Cerebellar nuclear complex (tissue), 1 donor: ENCODE measurements around the gene PRDM15.

ENCODE experiments used
- DNase-seq, 2 experiments: peaks; one replicate each; lab custom pipeline; 2025; lab: John Stamatoyannopoulos, UW

The PRDM15 gene

GRCh38 chr21:41763398-41763931 lies 115.7 kb downstream of the PRDM15 start:
- DNase-seq = no peak

DNA sequence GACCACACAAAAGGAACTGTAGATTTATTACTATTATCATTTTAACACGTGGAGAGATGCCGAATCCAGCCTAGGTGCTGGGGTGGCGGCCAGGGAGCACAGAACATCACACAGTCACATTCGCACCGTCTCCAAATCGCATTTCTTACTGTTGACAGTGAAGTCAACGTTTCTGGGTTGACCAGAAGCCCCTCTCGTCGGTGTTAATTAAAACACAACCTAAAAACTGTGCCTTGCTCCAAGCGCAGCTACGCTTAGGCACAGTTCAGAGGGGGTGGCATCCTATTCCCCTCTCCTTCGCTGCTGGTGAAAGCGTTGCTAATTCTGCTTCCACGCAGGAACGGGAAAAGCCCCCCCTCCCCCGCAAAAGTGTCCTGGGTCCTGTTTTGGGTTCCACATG lies 116.4 kb downstream of the PRDM15 start:
- no peak for DNase-seq

- no peak for DNase-seq
Observed at GRCh38 chr21:41761934-41762635, 117.1 kb downstream of the PRDM15 start.

GRCh38 chr21:41761211-41761933 lies 117.8 kb downstream of the PRDM15 start:
- DNase-seq = no peak

- DNase-seq = no peak
Observed at GRCh38 chr21:41760411-41760810, 118.7 kb downstream of the PRDM15 start.

GRCh38 chr21:41759926-41760325 lies 119.2 kb downstream of the PRDM15 start:
- no peak for DNase-seq

GRCh38 chr21:41759214-41759840 lies 119.8 kb downstream of the PRDM15 start:
- DNase-seq = no peak

DNA sequence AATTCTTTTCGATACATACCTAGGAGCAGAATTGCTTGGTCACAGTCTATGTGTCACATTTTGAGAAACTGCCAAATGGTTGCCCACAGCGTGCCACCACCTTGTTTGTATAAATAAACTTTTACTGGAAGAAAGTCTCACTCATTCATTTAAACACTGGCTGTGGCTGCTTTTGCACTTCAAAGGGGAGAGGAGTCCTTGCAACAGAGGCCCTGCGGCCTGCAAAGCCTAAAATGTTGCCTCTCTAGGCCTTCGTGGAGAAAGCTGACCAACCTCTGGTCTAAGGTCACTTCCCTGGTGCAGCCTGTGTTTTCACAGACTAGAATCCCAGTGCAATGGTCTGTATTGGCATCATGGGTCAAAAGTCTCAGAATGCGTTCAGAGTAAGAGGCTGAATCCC lies 120.6 kb downstream of the PRDM15 start:
- DNase-seq = no peak

- DNase-seq = no peak
Observed at GRCh38 chr21:41755934-41756773, 123.0 kb downstream of the PRDM15 start.

GRCh38 chr21:41755258-41755933 lies 123.7 kb downstream of the PRDM15 start:
- no peak for DNase-seq

- DNase-seq = no peak
Observed at GRCh38 chr21:41754479-41754891, 124.7 kb downstream of the PRDM15 start.

DNA sequence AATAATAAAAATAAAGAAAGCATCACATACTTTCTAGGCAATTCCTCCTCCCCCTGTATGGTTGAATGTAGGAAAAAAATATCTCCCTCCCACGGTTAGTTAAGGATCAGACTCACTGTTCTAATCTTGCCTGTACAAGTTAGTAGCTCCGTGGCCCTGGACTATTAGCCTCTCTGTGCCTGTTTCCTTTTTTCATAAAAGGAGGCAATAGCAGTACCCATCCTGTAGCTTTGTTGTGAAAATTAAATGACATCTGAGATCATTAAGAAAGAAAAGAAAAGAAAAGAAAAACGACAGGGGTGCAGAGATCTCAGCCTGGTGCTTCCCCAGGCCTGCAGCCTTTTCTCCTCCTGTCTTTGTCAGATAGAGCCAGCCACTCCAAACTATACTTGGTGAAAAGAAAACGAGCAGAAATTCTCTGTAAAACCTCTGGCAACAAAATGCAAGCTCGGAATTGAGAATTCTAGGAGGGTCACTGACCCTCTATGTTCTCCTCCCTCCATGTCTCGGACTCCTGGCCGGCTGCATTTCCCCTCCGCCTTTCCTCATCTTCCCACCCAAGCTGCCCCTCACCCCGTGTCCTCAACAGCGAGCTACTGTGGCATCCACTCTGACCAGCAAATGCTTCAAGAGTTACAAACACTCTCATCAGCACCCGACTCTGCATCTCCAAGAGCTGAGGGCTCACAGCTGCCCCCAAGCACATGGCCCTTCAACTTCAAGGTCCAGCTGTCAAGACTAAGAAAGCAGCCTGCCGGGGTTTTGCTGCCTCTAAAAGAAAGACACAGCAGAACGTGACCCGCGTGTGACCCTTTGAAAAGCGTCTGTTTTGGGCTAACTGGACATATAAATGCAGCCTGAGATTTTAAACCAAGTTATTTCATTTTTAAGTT lies 125.9 kb downstream of the PRDM15 start:
- no peak for DNase-seq

DNA sequence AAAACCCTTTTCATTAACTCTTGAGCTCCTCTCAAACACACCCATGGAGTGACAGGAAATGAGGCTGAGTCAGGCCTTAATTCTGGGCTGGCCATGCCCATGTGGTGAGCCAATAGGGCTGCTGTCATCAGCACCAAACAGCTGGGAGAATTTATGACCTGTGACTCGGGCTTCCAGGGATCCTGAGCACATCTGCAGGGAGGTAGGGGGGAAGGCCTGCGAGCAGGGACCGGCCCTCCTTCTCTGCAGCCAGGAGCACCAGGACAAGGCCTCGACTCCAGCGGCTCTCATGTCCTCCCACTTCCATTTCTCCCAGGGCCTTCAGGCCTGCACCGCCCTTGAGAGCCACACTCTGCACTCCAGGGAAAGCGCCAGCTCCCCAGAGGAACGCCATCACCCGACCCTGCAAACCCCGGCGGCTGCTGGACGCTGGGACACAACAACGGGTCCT lies 126.9 kb downstream of the PRDM15 start:
- no peak for DNase-seq

DNA sequence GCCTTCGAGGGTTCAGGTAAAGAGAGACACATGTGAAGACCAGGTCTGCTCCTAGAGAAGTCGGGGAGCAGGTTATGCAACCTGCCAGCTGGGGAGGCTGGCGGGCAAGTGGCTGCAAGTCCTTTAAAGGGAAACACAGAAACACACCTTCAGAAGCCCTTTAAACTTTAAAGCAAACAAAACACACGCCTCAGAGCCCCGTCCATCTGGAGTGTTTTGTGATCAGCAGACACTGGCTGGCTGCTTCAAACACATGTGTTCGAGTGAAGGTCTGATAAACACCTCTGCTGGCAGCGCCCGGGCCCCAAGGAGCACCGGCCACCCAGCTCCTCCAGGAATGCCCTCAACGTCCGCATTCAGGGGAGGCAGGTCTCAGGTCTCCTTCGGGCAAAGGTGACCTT lies 127.5 kb downstream of the PRDM15 start:
- DNase-seq = no peak

DNA sequence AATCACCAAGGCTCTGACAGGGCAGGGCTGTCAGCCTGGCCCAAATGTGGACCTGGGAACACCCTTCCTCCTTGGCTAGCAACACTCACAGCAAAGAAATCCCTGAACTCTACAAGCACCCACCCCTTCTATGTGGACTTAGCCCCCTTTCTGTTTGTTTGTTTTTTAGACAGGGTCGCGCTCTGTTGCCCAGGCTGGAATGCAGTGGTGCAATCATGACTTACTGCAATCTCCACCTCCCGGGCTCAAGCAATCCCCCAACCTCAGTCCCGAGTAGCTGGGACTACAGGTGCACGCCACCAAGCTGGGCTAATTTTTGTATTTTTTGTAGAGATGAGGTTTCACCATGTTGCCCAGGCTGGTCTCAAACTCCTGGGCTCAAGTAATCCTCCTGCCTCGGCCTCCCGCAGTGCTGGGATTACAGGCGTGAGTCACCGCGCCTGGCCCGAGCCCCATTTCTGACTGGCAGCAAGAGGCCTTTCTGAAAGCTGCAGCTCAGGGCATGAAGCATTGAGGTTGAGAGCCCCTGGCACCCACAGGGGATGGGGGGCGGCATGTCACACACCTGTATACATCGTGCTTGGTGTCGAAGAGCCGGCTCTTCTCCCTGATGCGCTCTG lies 128.5 kb downstream of the PRDM15 start:
- no peak for DNase-seq

DNA sequence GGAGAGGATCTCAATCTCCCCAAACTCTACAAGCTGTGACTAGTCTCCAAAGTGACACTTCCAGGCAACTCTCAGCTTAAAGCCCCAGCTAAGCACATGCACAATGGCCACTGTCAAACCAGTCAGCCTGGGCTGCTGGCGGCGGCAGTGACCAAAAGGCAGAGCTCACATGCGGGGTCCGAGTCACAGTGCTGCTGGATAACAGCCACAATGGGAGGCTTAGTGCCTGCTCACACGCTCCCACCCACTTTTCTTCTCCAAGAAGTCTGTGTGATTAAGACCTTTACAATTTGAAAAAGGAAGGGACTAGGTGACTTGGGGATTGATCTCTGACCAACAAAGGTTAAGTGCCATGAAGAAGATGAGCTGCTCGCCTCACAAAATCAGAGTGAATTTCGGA lies 129.1 kb downstream of the PRDM15 start:
- no peak for DNase-seq

GRCh38 chr21:41749286-41749685 lies 129.9 kb downstream of the PRDM15 start:
- no peak for DNase-seq
